DMS114 treated with DMSO at 0.1 percent for 48 hours (cell line): ENCODE results near the gene AGRN.
"Not testable (repeated sequence)": the region's sequence is repeated elsewhere in the genome, so short reads cannot be mapped to it uniquely, and the experiment has no call there.

ENCODE experiments used
- DNase-seq: peaks from one replicate; lab custom pipeline; 2025; ENCODE audit not compliant: unreplicated experiment; lab: John Stamatoyannopoulos, UW

AGRN gene

GRCh38 chr1:1075148-1075935 lies 55.4 kb downstream of the AGRN start:
- no peak for DNase-seq

GRCh38 chr1:1077396-1077795 lies 57.5 kb downstream of the AGRN start:
- not testable (repeated sequence) for DNase-seq

- DNase-seq, result peak; percentile 51
These were observed 59.6 kb downstream of the AGRN start for GRCh38 chr1:1079408-1080121.

- DNase-seq, result peak; percentile 57
These were observed 60.3 kb downstream of the AGRN start for GRCh38 chr1:1080122-1080757.

- DNase-seq, result no peak
These were observed 61.0 kb downstream of the AGRN start for GRCh38 chr1:1080951-1081310.

- DNase-seq, result no peak
These were observed 61.7 kb downstream of the AGRN start for GRCh38 chr1:1081311-1082238.

- DNase-seq, result no peak
These were observed 62.4 kb downstream of the AGRN start for GRCh38 chr1:1082239-1082775.

- DNase-seq, result no peak
These were observed 63.0 kb downstream of the AGRN start for GRCh38 chr1:1082776-1083415.

GRCh38 chr1:1083416-1084371 lies 63.8 kb downstream of the AGRN start:
- DNase-seq, result no peak

GRCh38 chr1:1084372-1085170 lies 64.7 kb downstream of the AGRN start:
- no peak for DNase-seq

GRCh38 chr1:1085171-1085841 lies 65.4 kb downstream of the AGRN start:
- DNase-seq, result no peak

GRCh38 chr1:1085911-1086841 lies 66.3 kb downstream of the AGRN start:
- no peak for DNase-seq

GRCh38 chr1:1086911-1087341 lies 67.0 kb downstream of the AGRN start:
- no peak for DNase-seq

GRCh38 chr1:1087351-1088028 lies 67.6 kb downstream of the AGRN start:
- no peak for DNase-seq

GRCh38 chr1:1088029-1088800 lies 68.3 kb downstream of the AGRN start:
- DNase-seq, result no peak
